ENCODE data around the gene PTPRD.

Gene PTPRD

DNA sequence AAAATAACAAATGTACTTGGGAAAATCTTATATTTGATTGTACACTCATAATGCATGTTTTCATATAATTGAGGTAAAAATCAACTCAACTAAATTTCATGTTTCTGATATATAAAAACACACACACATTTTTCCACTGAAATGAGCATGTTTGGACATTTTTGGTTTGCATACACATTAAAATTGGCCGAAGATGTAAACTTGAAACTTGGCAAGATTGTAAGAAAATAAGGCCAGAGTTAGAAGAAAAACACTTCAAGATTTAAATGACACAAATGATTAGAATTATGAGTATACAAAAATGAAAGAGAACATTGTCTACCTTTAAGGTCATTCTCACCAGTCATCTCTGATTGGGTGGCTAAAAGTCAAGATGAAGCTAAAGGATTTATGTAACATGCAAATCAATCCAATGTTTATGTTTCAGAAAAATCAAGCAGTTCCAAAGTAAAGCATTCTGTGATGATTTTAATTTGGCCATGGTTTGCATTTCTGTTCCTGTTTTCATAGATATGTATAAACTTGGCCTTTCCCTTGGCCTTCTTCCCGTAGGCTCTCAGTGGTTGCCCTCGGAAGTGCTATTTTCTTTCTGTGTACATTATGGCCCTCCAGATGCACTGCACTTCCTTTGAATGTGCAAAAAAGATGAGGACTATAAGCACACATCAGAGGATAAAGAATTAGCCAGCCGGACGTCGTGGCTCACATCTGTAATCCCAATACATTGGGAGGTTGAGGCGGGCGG, 1707.9 kb downstream of the PTPRD start:
- Histone ChIP-seq H3K9me3 (ENCODE audit: control insufficient read depth in 2 of 2, low read length in 2 of 2) (no peaks in the 10 kb centered on the region), H3K9ac (ENCODE audit: low read length in 2 of 2) (no peak overlapping the region), H3K36me3 (ENCODE audit: control insufficient read depth in 2 of 2, insufficient read depth in 2 of 2, low read length in 2 of 2) (no peaks in the 10 kb centered on the region), H3K4me1 (ENCODE audit: control insufficient read depth, insufficient read depth, low read length) (no peaks in the 10 kb centered on the region), H3K4me3 (ENCODE audit: low read length in 2 of 2) (no peak overlapping the region), H3K27ac (ENCODE audit: low read length) (no peak overlapping the region), H3K27me3 (ENCODE audit: control insufficient read depth in 1 of 2, insufficient read depth in 2 of 2, low read length in 2 of 2) (no peaks in the 10 kb centered on the region)

- Histone ChIP-seq H3K27ac (ENCODE audit: low read length) (no peak overlapping the region), H3K9ac (ENCODE audit: low read length in 2 of 2) (no peak overlapping the region), H3K4me3 (ENCODE audit: low read length in 2 of 2) (no peak overlapping the region), H3K36me3 (ENCODE audit: control insufficient read depth in 2 of 2, insufficient read depth in 2 of 2, low read length in 2 of 2) (no peaks in the 10 kb centered on the region), H3K4me1 (ENCODE audit: control insufficient read depth, insufficient read depth, low read length) (no peaks in the 10 kb centered on the region), H3K9me3 (ENCODE audit: control insufficient read depth in 2 of 2, low read length in 2 of 2) (no peaks in the 10 kb centered on the region), H3K27me3 (ENCODE audit: control insufficient read depth in 1 of 2, insufficient read depth in 2 of 2, low read length in 2 of 2) (no peaks in the 10 kb centered on the region)
Observed at GRCh38 chr9:8903077-8903476, 1709.7 kb downstream of the PTPRD start.

DNA sequence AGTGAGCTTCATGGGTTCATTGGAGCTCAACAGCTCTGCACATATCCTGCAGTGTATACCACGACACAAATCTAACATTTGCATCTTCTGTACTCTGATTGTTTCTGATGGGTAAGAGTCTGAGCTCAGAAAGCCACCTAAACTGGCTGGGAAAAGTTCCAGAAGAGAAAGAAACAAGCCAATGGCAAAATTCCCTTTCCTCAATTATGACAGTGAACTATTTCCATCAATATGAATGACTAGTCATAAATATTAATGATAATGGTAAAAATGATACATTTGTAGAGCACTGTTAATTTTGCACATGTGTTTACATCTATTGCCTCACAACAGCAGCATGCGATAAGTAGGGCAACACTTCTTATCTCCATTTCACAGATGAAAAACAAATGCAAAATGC, 1711.7 kb downstream of the PTPRD start:
- Histone ChIP-seq H3K4me1 (ENCODE audit: control insufficient read depth, insufficient read depth, low read length) (no peaks in the 10 kb centered on the region), H3K9me3 (ENCODE audit: control insufficient read depth in 2 of 2, low read length in 2 of 2) (no peaks in the 10 kb centered on the region), H3K27ac (ENCODE audit: low read length) (no peak overlapping the region), H3K9ac (ENCODE audit: low read length in 2 of 2) (no peak overlapping the region), H3K4me3 (ENCODE audit: low read length in 2 of 2) (no peak overlapping the region), H3K36me3 (ENCODE audit: control insufficient read depth in 2 of 2, insufficient read depth in 2 of 2, low read length in 2 of 2) (no peaks in the 10 kb centered on the region), H3K27me3 (ENCODE audit: control insufficient read depth in 1 of 2, insufficient read depth in 2 of 2, low read length in 2 of 2) (no peaks in the 10 kb centered on the region)

DNA sequence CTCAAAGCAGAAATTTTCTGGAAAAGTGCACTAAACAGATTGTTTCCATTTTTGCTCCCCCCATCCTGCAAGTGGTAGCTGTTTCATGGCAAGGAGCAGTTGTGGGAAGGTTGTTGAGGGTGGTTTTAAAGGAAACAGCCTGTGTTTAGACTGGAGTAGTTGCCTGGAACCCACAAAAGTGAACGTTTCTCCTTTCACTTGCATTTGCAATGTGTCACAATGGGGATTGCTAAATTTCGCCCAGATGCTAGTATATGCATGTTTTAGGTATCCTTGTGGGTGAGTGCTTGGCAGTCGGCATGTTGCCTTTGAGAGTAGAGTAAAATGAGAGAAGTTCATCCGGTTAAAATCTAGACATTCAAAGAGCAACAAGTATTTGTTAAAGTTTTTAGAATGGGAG, 1713.3 kb downstream of the PTPRD start:
- Histone ChIP-seq H3K9me3 (ENCODE audit: control insufficient read depth in 2 of 2, low read length in 2 of 2) (no peaks in the 10 kb centered on the region), H3K4me1 (ENCODE audit: control insufficient read depth, insufficient read depth, low read length) (no peaks in the 10 kb centered on the region), H3K27ac (ENCODE audit: low read length) (no peak overlapping the region), H3K27me3 (ENCODE audit: control insufficient read depth in 1 of 2, insufficient read depth in 2 of 2, low read length in 2 of 2) (no peaks in the 10 kb centered on the region), H3K4me3 (ENCODE audit: low read length in 2 of 2) (no peak overlapping the region), H3K36me3 (ENCODE audit: control insufficient read depth in 2 of 2, insufficient read depth in 2 of 2, low read length in 2 of 2) (no peaks in the 10 kb centered on the region), H3K9ac (ENCODE audit: low read length in 2 of 2) (no peak overlapping the region)

- H3K4me1 ChIP-seq (ENCODE audit: control insufficient read depth, insufficient read depth, low read length), result no peaks in the 10 kb centered on the region
- peak overlapping the region in 1 of 2 donors; percentile 30 for H3K4me3 ChIP-seq (ENCODE audit: low read length in 2 of 2)
- H3K27ac ChIP-seq (ENCODE audit: low read length), result no peak overlapping the region
- H3K9ac ChIP-seq (ENCODE audit: low read length in 2 of 2), result no peak overlapping the region
- H3K27me3 ChIP-seq (ENCODE audit: control insufficient read depth in 1 of 2, insufficient read depth in 2 of 2, low read length in 2 of 2), result no peaks in the 10 kb centered on the region
- H3K36me3 ChIP-seq (ENCODE audit: control insufficient read depth in 2 of 2, insufficient read depth in 2 of 2, low read length in 2 of 2), result no peaks in the 10 kb centered on the region
- no peaks in the 10 kb centered on the region for H3K9me3 ChIP-seq (ENCODE audit: control insufficient read depth in 2 of 2, low read length in 2 of 2)
Observed at GRCh38 chr9:8895861-8896224, 1717.0 kb downstream of the PTPRD start.

GRCh38 chr9:8895106-8895860, 1717.5 kb downstream of the PTPRD start:
- Histone ChIP-seq H3K4me1 (ENCODE audit: control insufficient read depth, insufficient read depth, low read length) (no peaks in the 10 kb centered on the region), H3K27me3 (ENCODE audit: control insufficient read depth in 1 of 2, insufficient read depth in 2 of 2, low read length in 2 of 2) (no peaks in the 10 kb centered on the region), H3K27ac (ENCODE audit: low read length) (no peak overlapping the region), H3K36me3 (ENCODE audit: control insufficient read depth in 2 of 2, insufficient read depth in 2 of 2, low read length in 2 of 2) (no peaks in the 10 kb centered on the region), H3K4me3 (ENCODE audit: low read length in 2 of 2) (peak overlapping the region in 1 of 2 donors; percentile 30), H3K9ac (ENCODE audit: low read length in 2 of 2) (no peak overlapping the region), H3K9me3 (ENCODE audit: control insufficient read depth in 2 of 2, low read length in 2 of 2) (no peaks in the 10 kb centered on the region)

DNA sequence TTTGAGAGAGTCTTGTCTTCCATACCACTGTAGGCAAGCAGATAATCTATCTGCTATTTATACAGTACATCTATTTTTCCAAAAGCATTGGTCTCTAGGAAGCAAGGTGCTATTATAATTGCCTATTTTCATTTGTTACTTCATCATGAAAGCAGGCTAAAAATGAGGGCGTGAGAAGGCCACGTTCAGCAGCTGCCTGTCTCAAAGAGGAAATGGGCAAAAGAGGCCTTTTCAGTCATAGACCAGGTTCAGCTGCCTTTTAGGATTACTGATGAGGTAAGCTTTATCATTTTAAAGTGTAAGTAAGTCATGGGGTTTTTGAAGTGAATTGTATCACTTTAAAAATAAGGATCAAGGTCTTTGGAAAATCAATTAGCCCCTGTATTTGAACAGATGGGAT, 1722.1 kb downstream of the PTPRD start:
- H3K9ac ChIP-seq (ENCODE audit: low read length in 2 of 2), result no peak overlapping the region
- no peaks in the 10 kb centered on the region for H3K9me3 ChIP-seq (ENCODE audit: control insufficient read depth in 2 of 2, low read length in 2 of 2)
- no peaks in the 10 kb centered on the region for H3K27me3 ChIP-seq (ENCODE audit: control insufficient read depth in 1 of 2, insufficient read depth in 2 of 2, low read length in 2 of 2)
- no peaks in the 10 kb centered on the region for H3K4me1 ChIP-seq (ENCODE audit: control insufficient read depth, insufficient read depth, low read length)
- no peak overlapping the region for H3K27ac ChIP-seq (ENCODE audit: low read length)
- H3K36me3 ChIP-seq (ENCODE audit: control insufficient read depth in 2 of 2, insufficient read depth in 2 of 2, low read length in 2 of 2), result no peaks in the 10 kb centered on the region
- no peak overlapping the region for H3K4me3 ChIP-seq (ENCODE audit: low read length in 2 of 2)

- Histone ChIP-seq H3K36me3 (ENCODE audit: control insufficient read depth in 2 of 2, insufficient read depth in 2 of 2, low read length in 2 of 2) (no peaks in the 10 kb centered on the region), H3K27me3 (ENCODE audit: control insufficient read depth in 1 of 2, insufficient read depth in 2 of 2, low read length in 2 of 2) (no peaks in the 10 kb centered on the region), H3K9me3 (ENCODE audit: control insufficient read depth in 2 of 2, low read length in 2 of 2) (no peaks in the 10 kb centered on the region)
Observed at GRCh38 chr9:8889100-8889499, 1723.7 kb downstream of the PTPRD start.

GRCh38 chr9:8888591-8888990, 1724.2 kb downstream of the PTPRD start:
- H3K36me3 ChIP-seq (ENCODE audit: control insufficient read depth in 2 of 2, insufficient read depth in 2 of 2, low read length in 2 of 2), result no peaks in the 10 kb centered on the region
- H3K9ac ChIP-seq (ENCODE audit: low read length in 2 of 2), result no peak overlapping the region
- no peaks in the 10 kb centered on the region for H3K9me3 ChIP-seq (ENCODE audit: control insufficient read depth in 2 of 2, low read length in 2 of 2)
- H3K27ac ChIP-seq (ENCODE audit: low read length), result no peak overlapping the region
- H3K4me3 ChIP-seq (ENCODE audit: low read length in 2 of 2), result no peak overlapping the region
- no peaks in the 10 kb centered on the region for H3K4me1 ChIP-seq (ENCODE audit: control insufficient read depth, insufficient read depth, low read length)
- no peaks in the 10 kb centered on the region for H3K27me3 ChIP-seq (ENCODE audit: control insufficient read depth in 1 of 2, insufficient read depth in 2 of 2, low read length in 2 of 2)

More at GRCh38 chr9:8889100-8889499, 1723.7 kb downstream of the PTPRD start:
- Histone ChIP-seq H3K4me1 (ENCODE audit: control insufficient read depth, insufficient read depth, low read length) (no peaks in the 10 kb centered on the region), H3K27ac (ENCODE audit: low read length) (no peak overlapping the region), H3K9ac (ENCODE audit: low read length in 2 of 2) (no peak overlapping the region), H3K4me3 (ENCODE audit: low read length in 2 of 2) (no peak overlapping the region)

DNA sequence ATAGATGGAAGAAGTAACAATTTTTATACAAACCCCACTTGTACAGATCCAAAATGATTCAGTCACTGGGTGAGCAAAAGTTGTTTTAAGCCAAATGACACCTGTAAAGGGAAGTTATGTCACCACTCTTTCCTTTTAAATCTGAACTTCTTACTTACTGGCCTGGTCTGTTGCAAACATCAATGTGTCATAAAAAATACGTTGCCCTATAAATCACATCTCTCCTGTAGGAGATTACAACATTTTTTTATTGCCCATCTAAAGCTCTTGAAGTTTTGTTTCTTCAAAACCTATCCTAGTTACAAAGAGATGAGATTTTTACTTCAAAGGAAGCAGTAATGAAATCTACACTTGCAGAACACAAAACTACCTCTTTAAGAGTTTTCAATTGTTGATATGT, 1725.4 kb downstream of the PTPRD start:
- no peaks in the 10 kb centered on the region for H3K27me3 ChIP-seq (ENCODE audit: control insufficient read depth in 1 of 2, insufficient read depth in 2 of 2, low read length in 2 of 2)
- no peak overlapping the region for H3K27ac ChIP-seq (ENCODE audit: low read length)
- no peaks in the 10 kb centered on the region for H3K4me1 ChIP-seq (ENCODE audit: control insufficient read depth, insufficient read depth, low read length)
- H3K9me3 ChIP-seq (ENCODE audit: control insufficient read depth in 2 of 2, low read length in 2 of 2), result no peaks in the 10 kb centered on the region
- no peaks in the 10 kb centered on the region for H3K36me3 ChIP-seq (ENCODE audit: control insufficient read depth in 2 of 2, insufficient read depth in 2 of 2, low read length in 2 of 2)
- H3K9ac ChIP-seq (ENCODE audit: low read length in 2 of 2), result no peak overlapping the region
- H3K4me3 ChIP-seq (ENCODE audit: low read length in 2 of 2), result no peak overlapping the region

DNA sequence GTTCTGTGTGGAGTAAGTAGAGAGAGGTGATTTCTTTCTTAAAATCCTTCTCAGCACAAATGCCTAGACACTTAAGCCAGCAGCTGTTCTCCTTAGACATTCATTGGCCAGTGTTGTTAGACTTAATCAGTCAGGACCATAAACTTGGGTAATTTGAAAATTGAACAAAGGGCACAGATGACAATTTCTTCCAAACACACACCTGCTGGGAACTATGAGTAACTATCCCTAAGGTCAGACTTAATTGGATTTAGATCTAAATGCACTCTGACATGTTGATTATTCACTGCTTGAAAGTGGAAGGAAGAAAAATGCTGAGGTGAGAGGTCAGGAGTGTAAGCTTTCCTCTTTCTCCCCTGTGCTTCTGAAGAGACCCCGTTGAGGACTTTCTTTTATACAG, 1729.5 kb downstream of the PTPRD start:
- Histone ChIP-seq H3K27me3 (ENCODE audit: control insufficient read depth in 1 of 2, insufficient read depth in 2 of 2, low read length in 2 of 2) (no peaks in the 10 kb centered on the region), H3K36me3 (ENCODE audit: control insufficient read depth in 2 of 2, insufficient read depth in 2 of 2, low read length in 2 of 2) (no peaks in the 10 kb centered on the region), H3K4me3 (ENCODE audit: low read length in 2 of 2) (no peak overlapping the region), H3K9ac (ENCODE audit: low read length in 2 of 2) (no peak overlapping the region), H3K9me3 (ENCODE audit: control insufficient read depth in 2 of 2, low read length in 2 of 2) (no peaks in the 10 kb centered on the region), H3K4me1 (ENCODE audit: control insufficient read depth, insufficient read depth, low read length) (no peaks in the 10 kb centered on the region), H3K27ac (ENCODE audit: low read length) (no peak overlapping the region)
